ENCODE measurements around the gene RANGAP1. TPM values are rescaled to one million over a fixed set of nuclear protein-coding genes. Genes with fewer than 3 reads are reported as not detected.

RANGAP1 gene
- total and polyA plus RNA-seq, 7 donors: 18.7 to 64.8 (median 30.7) TPM

- 1 to 2% methylated on average over 9 of the region's 9 CpGs for WGBS, 2 donors
- no peak for DNase-seq
- peaks cover 0 to 21% (median 17%) of the 10 kb centered on the region in 4 donors for H3K4me1 ChIP-seq
- TF ChIP-seq EP300 (IDR thresholded peaks at IDR 0.05): no peak
- TF ChIP-seq POLR2AphosphoS5 (IDR thresholded peaks at IDR 0.05): no peak
- TF ChIP-seq POLR2A (IDR thresholded peaks at IDR 0.05): no peak
- TF ChIP-seq CTCF (IDR thresholded peaks at IDR 0.05): no peak
- no peaks in the 10 kb centered on the region for H3K36me3 ChIP-seq
- no peaks in the 10 kb centered on the region for H3K9me3 ChIP-seq
- peak overlapping the region; percentile 29 to 65 (median 50) for H3K27ac ChIP-seq
- peak overlapping the region; percentile 60 to 83 (median 66) for H3K4me3 ChIP-seq
- intact Hi-C loops (cut with DNase I): loop anchor here (10.0 kb wide), 1 partner anchor 167 kb away; no protein-coding TSS in a partner anchor
- no peaks in the 10 kb centered on the region for H3K27me3 ChIP-seq
Measured at GRCh38 chr22:41198027-41198580, 87.9 kb downstream of the RANGAP1 start.

- peak; percentile 88 for DNase-seq
- H3K36me3 ChIP-seq: no peaks in the 10 kb centered on the region
- H3K4me1 ChIP-seq: peaks cover 0 to 21% (median 17%) of the 10 kb centered on the region in 4 donors
- intact Hi-C loops (cut with DNase I): loop anchor here (10.0 kb wide), 1 partner anchor 167 kb away; no protein-coding TSS in a partner anchor
- H3K4me3 ChIP-seq: peak overlapping the region; percentile 60 to 83 (median 66)
- TF ChIP-seq CTCF (IDR thresholded peaks at IDR 0.05) (peak in 2 of 4 experiments; percentile 17 to 24), POLR2AphosphoS5 (IDR thresholded peaks at IDR 0.05) (peak; percentile 23 to 53 (median 34)), EP300 (IDR thresholded peaks at IDR 0.05) (no peak), POLR2A (IDR thresholded peaks at IDR 0.05) (no peak)
- no peaks in the 10 kb centered on the region for H3K9me3 ChIP-seq
- H3K27me3 ChIP-seq: no peaks in the 10 kb centered on the region
- 0 to 1% methylated on average over 91 of the region's 91 CpGs for WGBS, 2 donors
- peak overlapping the region; percentile 29 to 65 (median 50) for H3K27ac ChIP-seq
Measured at GRCh38 chr22:41197038-41197972, 88.7 kb downstream of the RANGAP1 start.

Small RNA genes within 50 kb of the gene (small RNA-seq; reads per million reads assigned to genes)
- gene MIR6889: 0 reads per million in 3 donors

Other genes with a start within 250 kb of the RANGAP1 start
- 100 to 1,000 TPM in 1 of 4 donors, 10 to 100 TPM in 3; 59.6 to 109 (median 79.2) TPM for gene EP300, start 193.6 kb downstream of the RANGAP1 start, total RNA-seq
- gene EP300, start 193.6 kb downstream of the RANGAP1 start, polyA plus RNA-seq: 10 to 100 TPM in 1 of 3 donors, 1 to 10 TPM in 2; 6.0 to 27.4 (median 9.0) TPM
- 10 to 100 TPM in 3 of 4 donors, 1 to 10 TPM in 1; 9.9 to 19.0 (median 15.1) TPM for gene L3MBTL2, start 80.9 kb downstream of the RANGAP1 start, total RNA-seq
- gene L3MBTL2, start 80.9 kb downstream of the RANGAP1 start, polyA plus RNA-seq: 10 to 100 TPM in 1 of 3 donors, 1 to 10 TPM in 2; 7.2 to 17.8 (median 7.8) TPM
- 10 to 100 TPM in 3 of 4 donors, 1 to 10 TPM in 1; 3.3 to 25.5 (median 16.5) TPM for gene CHADL, start 45.3 kb downstream of the RANGAP1 start, total RNA-seq
- gene CHADL, start 45.3 kb downstream of the RANGAP1 start, polyA plus RNA-seq: 1 to 10 TPM in 2 of 3 donors, under 1 TPM in 1; 0.46 to 4.2 (median 2.1) TPM
- gene ZC3H7B, start 15.3 kb upstream of the RANGAP1 start, total RNA-seq: 10 to 100 TPM; 20.1 to 32.2 (median 25.8) TPM
- gene ZC3H7B, start 15.3 kb upstream of the RANGAP1 start, polyA plus RNA-seq: 10 to 100 TPM; 13.2 to 43.3 (median 15.7) TPM
- gene TEF, start 95.8 kb upstream of the RANGAP1 start, total RNA-seq: 10 to 100 TPM; 21.3 to 30.3 (median 24.8) TPM
- 10 to 100 TPM; 12.6 to 14.8 (median 14.4) TPM for gene TEF, start 95.8 kb upstream of the RANGAP1 start, polyA plus RNA-seq
- 10 to 100 TPM; 23.2 to 38.2 (median 31.8) TPM for gene TOB2, start 160.6 kb upstream of the RANGAP1 start, total RNA-seq
- gene TOB2, start 160.6 kb upstream of the RANGAP1 start, polyA plus RNA-seq: 10 to 100 TPM; 13.2 to 31.9 (median 15.0) TPM
- gene PHF5A, start 182.5 kb upstream of the RANGAP1 start, total RNA-seq: 10 to 100 TPM; 31.9 to 54.2 (median 44.4) TPM
- 10 to 100 TPM; 49.2 to 59.6 (median 59.6) TPM for gene PHF5A, start 182.5 kb upstream of the RANGAP1 start, polyA plus RNA-seq
- gene ACO2, start 182.9 kb upstream of the RANGAP1 start, total RNA-seq: 10 to 100 TPM; 67.3 to 90.3 (median 83.0) TPM
- gene ACO2, start 182.9 kb upstream of the RANGAP1 start, polyA plus RNA-seq: 100 to 1,000 TPM; 106 to 157 (median 127) TPM

Measured in sigmoid colon (tissue), 7 donors.